HG03342 (cell line): ENCODE measurements around the gene KLK2.

ENCODE experiments used
- ATAC-seq: cut with Tn5 transposase; IDR thresholded peaks from one replicate; pipeline ENCODE4 v1.9.1; 2021; ENCODE audit warnings: mild to moderate bottlenecking, moderate library complexity; ENCODE audit not compliant: unreplicated experiment

Gene KLK2

DNA sequence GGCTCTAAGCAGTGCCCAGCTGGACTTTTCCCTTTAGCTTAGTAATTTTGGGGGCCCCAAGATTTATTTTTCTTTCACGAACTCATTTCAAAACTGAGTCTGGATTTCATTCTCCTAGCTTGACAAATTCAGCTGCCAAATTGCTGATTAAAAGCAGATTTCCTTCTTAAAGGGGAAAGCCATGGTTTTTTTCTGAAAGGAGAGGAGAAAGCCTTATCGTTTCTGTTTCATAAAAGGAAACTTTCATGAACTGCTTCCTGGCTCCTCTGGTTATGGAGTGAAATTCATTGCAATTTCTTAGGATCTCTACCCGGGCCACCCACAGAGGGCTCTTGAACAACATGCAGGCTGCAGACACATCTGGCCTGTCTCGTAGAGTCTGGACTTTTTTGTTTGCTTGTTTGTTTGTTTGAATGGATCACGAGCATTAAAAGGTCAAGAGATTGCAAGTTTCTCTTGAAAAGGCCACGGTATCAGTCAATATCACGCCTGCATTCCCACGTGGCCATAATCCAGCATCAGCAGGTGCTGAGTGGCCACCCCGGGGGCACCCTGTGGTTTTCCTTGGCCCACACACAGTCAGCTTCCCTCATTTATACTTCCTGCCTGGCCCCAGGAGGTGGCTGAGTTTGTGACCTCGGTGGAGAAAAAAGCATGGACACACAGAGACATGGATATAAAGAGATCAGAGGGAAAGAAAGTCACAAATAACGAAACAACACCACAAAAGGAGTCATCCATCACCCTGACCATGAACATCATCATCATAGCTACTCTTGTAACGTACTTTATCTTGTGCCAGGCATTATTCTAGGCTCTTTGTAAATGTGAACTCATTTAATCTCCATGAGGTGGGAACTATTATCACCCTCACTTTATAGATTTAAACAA lies 48.4 kb downstream of the KLK2 start:
- ATAC-seq = no peak

DNA sequence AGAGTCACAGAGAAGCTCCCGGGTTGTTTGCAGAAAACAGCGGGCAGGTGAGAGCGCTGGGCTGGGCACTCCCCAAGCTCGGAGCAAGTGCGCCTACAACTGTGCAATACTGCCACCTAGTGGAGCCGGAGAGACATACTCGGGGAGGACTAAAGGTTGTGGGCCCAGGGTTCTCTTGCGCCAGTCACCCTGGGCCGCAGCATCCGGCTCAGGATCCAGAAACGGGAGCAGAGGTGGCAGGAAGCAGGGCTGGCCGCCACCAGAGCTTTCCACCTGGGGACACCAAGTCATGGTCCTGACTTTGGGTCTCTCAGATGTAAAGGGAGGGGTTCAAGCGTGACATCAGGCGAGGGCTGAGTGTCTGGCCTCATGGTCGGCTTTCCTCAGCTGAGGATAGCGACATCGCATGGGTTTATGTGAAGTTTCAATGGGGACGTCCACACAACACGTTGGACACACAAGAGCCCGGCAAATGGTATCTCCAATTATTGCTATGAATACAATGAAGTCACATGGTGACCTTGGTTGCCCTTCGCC lies 49.1 kb downstream of the KLK2 start:
- ATAC-seq = peak; percentile 64

DNA sequence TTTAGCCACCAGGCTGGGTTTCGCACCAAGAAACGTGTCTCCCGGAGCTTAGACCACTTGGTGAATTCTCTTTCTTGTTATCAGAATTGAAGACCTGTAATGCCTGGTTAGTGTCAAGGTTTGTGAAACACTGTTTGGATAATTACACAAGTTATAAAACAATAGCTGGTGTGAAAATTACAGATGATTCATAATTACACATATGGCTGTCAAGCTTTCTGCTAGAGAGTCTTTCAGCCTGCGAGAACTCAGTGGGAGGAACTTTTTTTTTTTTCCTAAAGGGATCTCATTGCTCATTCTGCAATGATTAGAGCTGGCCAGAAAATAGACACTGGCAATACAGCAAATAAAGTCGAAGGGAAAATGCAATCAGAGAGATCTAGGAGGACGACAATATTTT lies 51.3 kb downstream of the KLK2 start:
- no peak for ATAC-seq

DNA sequence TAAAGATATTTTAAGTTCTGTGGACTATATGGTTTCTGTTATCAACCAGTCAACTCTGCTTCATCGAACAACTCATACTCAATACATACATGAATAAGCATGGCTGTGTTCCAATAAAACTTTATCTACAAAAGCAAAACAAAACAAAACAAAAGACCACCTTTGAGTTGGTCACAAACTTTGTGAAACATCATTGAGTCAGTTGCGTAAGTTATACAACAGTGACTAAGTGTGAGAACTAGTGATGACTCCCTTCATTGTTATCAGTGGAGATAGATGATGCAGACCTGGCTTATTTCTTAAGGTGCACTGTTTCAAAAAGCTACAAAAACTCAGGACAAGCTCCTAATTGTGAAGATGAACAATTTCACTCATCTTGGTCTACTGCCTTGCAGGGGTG lies 52.5 kb downstream of the KLK2 start:
- ATAC-seq = no peak

DNA sequence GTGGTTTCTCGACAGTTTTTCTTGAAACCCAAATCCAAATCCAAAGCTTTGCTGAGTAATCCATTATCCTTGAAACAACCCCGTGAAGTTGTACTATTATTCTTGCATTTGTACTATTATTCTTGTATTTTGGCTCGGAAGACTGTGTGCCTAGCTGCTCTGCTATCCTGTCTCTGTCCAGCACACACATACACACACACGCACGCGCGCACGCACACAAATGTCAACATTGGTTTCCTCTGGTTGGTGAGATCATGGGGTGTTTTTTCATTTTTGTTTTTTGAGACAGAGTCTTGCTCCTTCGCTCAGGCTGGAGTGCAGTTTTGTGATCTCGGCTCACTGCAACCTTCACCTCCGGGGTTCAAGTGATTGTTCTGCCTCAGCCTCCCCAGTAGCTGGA lies 52.9 kb downstream of the KLK2 start:
- no peak for ATAC-seq

DNA sequence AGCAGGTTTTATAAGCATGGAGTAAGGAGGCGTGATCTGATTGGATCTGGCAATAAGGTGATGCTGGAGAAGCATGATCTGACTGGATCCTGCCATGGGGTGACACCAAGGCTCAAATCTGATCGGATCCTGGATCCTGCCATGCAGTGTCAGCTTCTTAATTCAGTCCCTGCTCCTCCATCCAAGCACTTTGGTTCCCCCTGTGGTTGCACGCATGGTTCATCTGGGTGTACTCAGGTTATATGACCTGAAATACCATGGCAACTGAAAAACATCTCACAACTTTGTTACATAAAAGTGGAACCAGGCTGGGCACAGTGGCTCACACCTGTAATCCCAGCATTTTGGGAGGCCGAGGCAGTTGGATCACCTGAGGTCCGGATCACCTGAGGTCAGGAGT lies 55.6 kb downstream of the KLK2 start:
- no peak for ATAC-seq
